Right atrium auricular region (tissue), 2 donors: Measurements from ENCODE around the gene RBM4. TPM values are rescaled to one million over a fixed set of nuclear protein-coding genes. Genes with fewer than 3 reads are reported as not detected.

ENCODE experiments used
- DNase-seq: peaks from one replicate; pipeline ENCODE4 v3.0.0-alpha.2; 2019; ENCODE audit warnings: low spot score
- H3K27ac ChIP-seq, 2 donors: fragments of 200-600 bp; sonication (generic); 1 replicate in 1 of 2; 2 replicates in 1 of 2; pipeline ENCODE4 v1.5.1; 2016 to 2019
- H3K27me3 ChIP-seq, 2 donors: fragments of 200-600 bp; sonication (generic); one replicate each; pipeline versions ENCODE4 v1.5.1 to v1.6.0; 2017 to 2019
- H3K36me3 ChIP-seq: fragments of 200-600 bp; sonication (generic); one replicate; pipeline ENCODE4 v1.5.1; 2016
- H3K4me1 ChIP-seq, 2 donors: fragments of 200-600 bp; sonication (generic); one replicate each; pipeline versions ENCODE4 v1.5.1 to v1.6.0; 2017 to 2019
- H3K4me3 ChIP-seq, 2 donors: fragments of 200-600 bp; sonication (generic); 1 replicate in 1 of 2; 2 replicates in 1 of 2; pipeline ENCODE4 v1.5.1; 2017 to 2019; ENCODE audit warnings: mild to moderate bottlenecking in 1 of 2, moderate library complexity in 1 of 2
- H3K9me3 ChIP-seq, 2 donors: fragments of 200-600 bp; sonication (generic); one replicate each; pipeline ENCODE4 v1.5.1; 2019
- CTCF ChIP-seq, 2 donors: fragments of 200-600 bp; sonication (generic); IDR thresholded peaks; one replicate each; pipeline ENCODE4 v1.5.1; 2019; ENCODE audit warnings: antibody characterized with exemption in 2 of 2
- total RNA-seq, 2 donors: library from RNA; depleted of rRNA; stranded (reverse); fragments of >200 nt; gene quantifications; one replicate each; pipeline ENCODE4 v1.1.0, GENCODE V29; 2016

Gene RBM4
- total RNA-seq, 2 donors from 2014 or later, result 51.4 to 53.8 TPM

GRCh38 chr11:66663741-66664296, 25.3 kb downstream of the RBM4 start:
- DNase-seq, result no peak
- no peak for TF ChIP-seq CTCF (IDR thresholded peaks at IDR 0.05)
- Histone ChIP-seq H3K9me3 (no peaks in the 10 kb centered on the region), H3K36me3 (peaks cover 54% of the 10 kb centered on the region), H3K4me3 (no peak overlapping the region), H3K27ac (no peak overlapping the region), H3K4me1 (peaks cover 0 to 10% of the 10 kb centered on the region in 2 donors), H3K27me3 (no peaks in the 10 kb centered on the region)

GRCh38 chr11:66665369-66665768, 26.9 kb downstream of the RBM4 start:
- H3K27ac ChIP-seq, result no peak overlapping the region
- H3K36me3 ChIP-seq, result peaks cover 55% of the 10 kb centered on the region
- no peak for TF ChIP-seq CTCF (IDR thresholded peaks at IDR 0.05)
- no peaks in the 10 kb centered on the region for H3K27me3 ChIP-seq
- no peak for DNase-seq
- no peak overlapping the region for H3K4me3 ChIP-seq
- peaks cover 0 to 10% of the 10 kb centered on the region in 2 donors for H3K4me1 ChIP-seq
- H3K9me3 ChIP-seq, result no peaks in the 10 kb centered on the region

- no peaks in the 10 kb centered on the region for H3K27me3 ChIP-seq
- peaks cover 0 to 6% of the 10 kb centered on the region in 2 donors for H3K4me1 ChIP-seq
- no peak overlapping the region for H3K27ac ChIP-seq
- no peak for TF ChIP-seq CTCF (IDR thresholded peaks at IDR 0.05)
- no peak overlapping the region for H3K4me3 ChIP-seq
- no peaks in the 10 kb centered on the region for H3K9me3 ChIP-seq
- DNase-seq, result no peak
- H3K36me3 ChIP-seq, result peaks cover 24% of the 10 kb centered on the region
These were observed 32.3 kb downstream of the RBM4 start for GRCh38 chr11:66670816-66671215.

- Histone ChIP-seq H3K4me1 (peaks cover 0 to 19% of the 10 kb centered on the region in 2 donors), H3K4me3 (no peak overlapping the region), H3K27ac (no peak overlapping the region), H3K36me3 (no peaks in the 10 kb centered on the region), H3K27me3 (no peaks in the 10 kb centered on the region), H3K9me3 (no peaks in the 10 kb centered on the region)
- no peak for TF ChIP-seq CTCF (IDR thresholded peaks at IDR 0.05)
- DNase-seq, result no peak
These were observed 36.6 kb downstream of the RBM4 start for GRCh38 chr11:66674964-66675602.

DNA sequence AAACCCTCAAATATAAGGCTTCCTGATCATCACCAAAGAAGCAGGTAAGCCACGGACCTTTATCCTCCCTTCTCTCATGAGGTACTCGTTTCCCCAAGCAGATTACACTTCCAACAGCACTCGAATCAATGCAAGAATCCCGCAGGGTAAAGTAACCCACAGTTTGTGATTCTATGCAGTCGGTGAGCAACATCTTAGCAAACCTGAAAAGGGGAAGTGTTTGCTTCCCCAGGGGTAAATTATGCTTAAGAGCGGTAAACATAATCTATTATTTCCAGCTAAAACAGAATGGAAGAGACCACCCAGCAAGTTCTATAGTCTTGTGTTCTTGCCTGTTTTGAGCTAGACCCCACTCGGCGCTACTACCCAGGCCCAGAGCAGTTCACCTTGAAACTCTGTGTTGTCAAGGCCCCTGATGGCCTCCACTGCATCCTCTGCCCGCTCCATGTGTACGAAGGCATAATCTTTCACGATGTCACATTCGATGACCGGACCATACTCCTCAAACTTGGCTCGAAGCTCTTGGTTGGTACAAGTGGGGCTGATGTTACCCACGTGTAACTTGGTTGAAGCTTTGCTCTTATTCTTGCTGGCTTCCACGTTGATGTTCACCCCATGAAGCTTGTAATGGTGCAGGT, 37.9 kb downstream of the RBM4 start:
- Histone ChIP-seq H3K9me3 (no peaks in the 10 kb centered on the region), H3K36me3 (no peaks in the 10 kb centered on the region), H3K4me3 (peak overlapping the region in 1 of 2 donors; percentile 65), H3K4me1 (peaks cover 0 to 19% of the 10 kb centered on the region in 2 donors), H3K27ac (no peak overlapping the region), H3K27me3 (no peaks in the 10 kb centered on the region)
- TF ChIP-seq CTCF (IDR thresholded peaks at IDR 0.05), result no peak
- DNase-seq, result no peak
